ENCODE results near the gene ASTN2. TPM values are rescaled to one million over a fixed set of nuclear protein-coding genes. Genes with fewer than 3 reads are reported as not detected.

ASTN2 gene
- total and polyA plus RNA-seq, 2 experiments from 2014 or later, result 5.8 to 7.5 TPM

DNA sequence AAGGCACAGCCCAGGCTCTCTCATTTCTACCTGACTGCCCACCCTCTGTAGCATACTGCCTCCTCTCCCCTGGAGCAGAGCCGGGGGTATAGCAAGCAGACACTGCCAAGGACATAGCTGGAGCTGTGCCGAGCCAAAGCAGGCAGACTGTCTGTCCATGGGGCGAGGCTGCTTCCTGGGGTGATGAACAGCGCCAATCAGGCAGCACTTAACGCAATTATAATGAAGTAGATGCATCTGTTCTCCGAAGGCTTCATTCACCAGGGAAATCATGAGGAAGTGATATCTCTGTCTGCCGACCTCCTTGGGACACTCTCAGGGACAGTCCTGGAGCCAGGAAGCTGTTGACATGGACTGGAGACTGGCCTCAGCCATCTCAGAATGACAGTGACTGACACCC, 230.7 kb downstream of the ASTN2 start:
- Histone ChIP-seq H3K36me3 (ENCODE audit: low read depth) (no peaks in the 10 kb centered on the region), H3K79me2 (ENCODE audit: insufficient read depth) (no peaks in the 10 kb centered on the region), H3K9ac (no peak overlapping the region), H3K27me3 (replicated peaks; ENCODE audit: insufficient read depth) (no peaks in the 10 kb centered on the region), H3K27ac (no peak overlapping the region), H3K4me3 (no peak overlapping the region), H4K20me1 (ENCODE audit: insufficient read depth) (no peaks in the 10 kb centered on the region), H3K9me3 (ENCODE audit: low read depth) (no peaks in the 10 kb centered on the region), H3K4me1 (ENCODE audit: insufficient read depth) (no peaks in the 10 kb centered on the region), H3K9me2 (ENCODE audit: insufficient read depth) (no peaks in the 10 kb centered on the region), H2AFZ (no peak overlapping the region), H3K4me2 (ENCODE audit: unreplicated experiment) (no peak overlapping the region), H3F3A (ENCODE audit: insufficient read depth) (no peaks in the 10 kb centered on the region)
- no peak for TF ChIP-seq EZH2phosphoT487 (IDR thresholded peaks at IDR 0.05; ENCODE audit: insufficient read depth, low read depth)
- TF ChIP-seq EZH2 (IDR thresholded peaks at IDR 0.05; ENCODE audit: insufficient read depth, poor library complexity, severe bottlenecking), result no peak
- no peak for DNase-seq
- 30 to 33% methylated on average over 7 of the region's 7 CpGs for WGBS, 2 experiments (ENCODE audit: low coverage in 1 of 2, low lambda C conversion rate in 2 of 2, missing lambda C conversion rate in 2 of 2)
- in situ Hi-C loops (cut with MboI), result no loop called here

DNA sequence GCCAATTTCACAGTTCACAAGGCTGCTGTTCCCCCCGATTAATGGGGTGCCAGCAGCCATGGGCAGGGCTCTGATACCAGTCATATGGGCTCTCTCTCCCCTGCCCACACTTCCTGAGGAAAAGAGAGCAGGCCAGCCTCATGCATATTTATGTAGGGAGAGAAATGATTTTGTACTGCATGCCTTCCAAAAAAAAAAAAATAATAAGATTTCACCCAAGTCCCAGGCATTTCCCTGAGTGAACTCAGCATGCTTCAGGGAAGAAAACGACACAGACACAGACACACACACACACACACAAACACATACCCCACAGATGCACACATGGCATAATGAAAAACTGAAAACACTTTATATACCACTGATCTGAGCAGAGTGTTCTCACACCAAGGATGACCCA, 232.8 kb downstream of the ASTN2 start:
- in situ Hi-C loops (cut with MboI), result no loop called here
- Histone ChIP-seq H3K36me3 (ENCODE audit: low read depth) (no peaks in the 10 kb centered on the region), H3K4me3 (no peak overlapping the region), H3F3A (ENCODE audit: insufficient read depth) (no peaks in the 10 kb centered on the region), H2AFZ (no peak overlapping the region), H3K27me3 (replicated peaks; ENCODE audit: insufficient read depth) (no peaks in the 10 kb centered on the region), H3K9ac (no peak overlapping the region), H3K4me1 (ENCODE audit: insufficient read depth) (no peaks in the 10 kb centered on the region), H3K9me2 (ENCODE audit: insufficient read depth) (no peaks in the 10 kb centered on the region), H4K20me1 (ENCODE audit: insufficient read depth) (no peaks in the 10 kb centered on the region), H3K9me3 (ENCODE audit: low read depth) (no peaks in the 10 kb centered on the region), H3K79me2 (ENCODE audit: insufficient read depth) (no peaks in the 10 kb centered on the region), H3K27ac (no peak overlapping the region), H3K4me2 (ENCODE audit: unreplicated experiment) (no peak overlapping the region)
- DNase-seq, result no peak
- TF ChIP-seq EZH2 (IDR thresholded peaks at IDR 0.05; ENCODE audit: insufficient read depth, poor library complexity, severe bottlenecking), result no peak
- TF ChIP-seq EZH2phosphoT487 (IDR thresholded peaks at IDR 0.05; ENCODE audit: insufficient read depth, low read depth), result no peak
- 5% methylated on average over 2 of the region's 2 CpGs for WGBS, 2 experiments (ENCODE audit: low coverage in 1 of 2, low lambda C conversion rate in 2 of 2, missing lambda C conversion rate in 2 of 2)

DNA sequence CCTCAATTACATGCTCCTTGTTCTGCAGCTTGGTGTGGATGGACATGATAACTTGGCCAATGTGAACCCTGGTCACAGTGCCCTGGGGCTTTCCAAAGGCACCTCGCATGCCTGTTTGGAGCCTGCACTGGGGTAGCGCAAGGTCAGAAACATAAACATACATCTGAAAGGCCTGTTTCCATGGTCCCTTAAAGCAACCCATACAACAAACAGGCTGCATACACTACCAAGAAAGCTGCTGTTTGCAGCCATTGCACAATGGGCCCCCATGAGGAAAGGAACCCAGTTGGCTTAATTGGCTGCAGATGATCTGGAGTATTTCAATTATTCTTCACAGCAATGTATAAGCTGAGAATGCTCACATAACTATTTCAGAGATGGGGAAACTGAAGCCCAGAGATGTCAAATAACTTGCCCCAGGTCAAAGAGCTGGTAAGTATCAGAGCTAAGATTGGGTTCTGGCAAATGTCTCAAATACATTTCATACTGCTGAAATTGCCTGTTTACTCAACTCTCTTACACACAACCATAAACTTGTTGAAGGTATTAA, 233.9 kb downstream of the ASTN2 start:
- 66 to 75% methylated on average over 2 of the region's 2 CpGs for WGBS, 2 experiments (ENCODE audit: low coverage in 1 of 2, low lambda C conversion rate in 2 of 2, missing lambda C conversion rate in 2 of 2)
- Histone ChIP-seq H3K79me2 (ENCODE audit: insufficient read depth) (no peaks in the 10 kb centered on the region), H4K20me1 (ENCODE audit: insufficient read depth) (no peaks in the 10 kb centered on the region), H3K4me3 (no peak overlapping the region), H3K27ac (no peak overlapping the region), H3K36me3 (ENCODE audit: low read depth) (no peaks in the 10 kb centered on the region), H3K4me2 (ENCODE audit: unreplicated experiment) (no peak overlapping the region), H3F3A (ENCODE audit: insufficient read depth) (no peaks in the 10 kb centered on the region), H3K4me1 (ENCODE audit: insufficient read depth) (no peaks in the 10 kb centered on the region), H3K9me3 (ENCODE audit: low read depth) (no peaks in the 10 kb centered on the region), H3K9me2 (ENCODE audit: insufficient read depth) (no peaks in the 10 kb centered on the region), H2AFZ (no peak overlapping the region), H3K9ac (no peak overlapping the region), H3K27me3 (replicated peaks; ENCODE audit: insufficient read depth) (no peaks in the 10 kb centered on the region)
- no peak for TF ChIP-seq EZH2 (IDR thresholded peaks at IDR 0.05; ENCODE audit: insufficient read depth, poor library complexity, severe bottlenecking)
- TF ChIP-seq EZH2phosphoT487 (IDR thresholded peaks at IDR 0.05; ENCODE audit: insufficient read depth, low read depth), result no peak
- no peak for DNase-seq
- in situ Hi-C loops (cut with MboI), result no loop called here

DNA sequence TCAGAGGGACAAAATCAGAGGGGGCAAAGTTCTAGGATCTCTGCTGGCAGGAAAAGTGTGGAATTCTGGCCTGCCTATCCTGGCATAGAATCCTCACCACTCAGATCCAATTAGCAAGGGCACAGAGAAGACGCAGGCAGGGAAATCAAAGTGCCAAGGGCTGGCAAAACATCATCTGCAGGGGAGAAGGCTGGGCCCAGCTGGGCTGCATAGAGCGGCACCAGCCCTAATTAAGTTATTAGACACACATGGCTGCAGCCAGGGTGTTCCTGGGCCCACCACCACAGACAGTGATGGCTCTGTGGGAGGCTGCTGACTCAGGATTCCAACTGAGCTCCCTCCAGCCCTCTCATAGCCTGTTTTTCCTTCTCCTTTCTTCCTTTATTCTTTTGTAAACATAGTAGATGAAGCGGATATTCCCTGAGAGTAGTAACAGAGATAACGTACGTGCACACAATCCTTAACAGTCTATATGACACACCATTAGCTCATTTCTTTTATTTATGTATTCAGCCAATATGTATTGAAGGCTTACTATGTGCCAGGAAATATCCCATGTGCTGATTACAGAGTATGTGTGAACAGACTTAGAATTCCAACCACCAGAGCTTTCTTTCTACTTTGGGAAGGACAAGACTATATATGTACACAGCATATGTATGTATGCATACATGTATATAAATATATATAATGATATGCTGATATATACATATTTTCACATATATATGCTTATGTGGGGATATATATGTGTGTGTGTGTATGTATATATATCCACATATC, 236.1 kb downstream of the ASTN2 start:
- Histone ChIP-seq H3K9me2 (ENCODE audit: insufficient read depth) (no peaks in the 10 kb centered on the region), H3K36me3 (ENCODE audit: low read depth) (no peaks in the 10 kb centered on the region), H3K9ac (no peak overlapping the region), H2AFZ (no peak overlapping the region), H3F3A (ENCODE audit: insufficient read depth) (no peaks in the 10 kb centered on the region), H3K4me3 (no peak overlapping the region), H3K27ac (no peak overlapping the region), H3K4me2 (ENCODE audit: unreplicated experiment) (no peak overlapping the region), H3K4me1 (ENCODE audit: insufficient read depth) (no peaks in the 10 kb centered on the region), H3K27me3 (replicated peaks; ENCODE audit: insufficient read depth) (no peaks in the 10 kb centered on the region), H3K79me2 (ENCODE audit: insufficient read depth) (no peaks in the 10 kb centered on the region), H4K20me1 (ENCODE audit: insufficient read depth) (no peaks in the 10 kb centered on the region), H3K9me3 (ENCODE audit: low read depth) (no peaks in the 10 kb centered on the region)
- no peak for DNase-seq
- 28 to 30% methylated on average over 5 of the region's 5 CpGs for WGBS, 2 experiments (ENCODE audit: low coverage in 1 of 2, low lambda C conversion rate in 2 of 2, missing lambda C conversion rate in 2 of 2)
- in situ Hi-C loops (cut with MboI), result no loop called here
- TF ChIP-seq EZH2phosphoT487 (IDR thresholded peaks at IDR 0.05; ENCODE audit: insufficient read depth, low read depth), result no peak
- TF ChIP-seq EZH2 (IDR thresholded peaks at IDR 0.05; ENCODE audit: insufficient read depth, poor library complexity, severe bottlenecking), result no peak

All from GM23248 (cell line).